Skeletal muscle tissue (tissue), 4 donors: ENCODE results near the gene BOD1L1. TPM values are rescaled to one million over a fixed set of nuclear protein-coding genes. Genes with fewer than 3 reads are reported as not detected.

ENCODE experiments used
- H3K27ac ChIP-seq: one replicate; pipeline ENCODE4 v1.7.0; 2013; ENCODE audit warnings: mild to moderate bottlenecking, low read depth, low read length, inconsistent platforms
- H3K27me3 ChIP-seq, 3 donors: one replicate each; pipeline ENCODE4 v1.7.0; 2013; ENCODE audit warnings: low read length in 3 of 3; ENCODE audit not compliant: control insufficient read depth in 3 of 3, insufficient read depth in 3 of 3
- H3K36me3 ChIP-seq, 3 donors: one replicate each; pipeline ENCODE4 v1.7.0; 2013; ENCODE audit warnings: low read length in 3 of 3; ENCODE audit not compliant: control insufficient read depth in 3 of 3, insufficient read depth in 3 of 3
- H3K4me1 ChIP-seq, 3 donors: one replicate each; pipeline ENCODE4 v1.7.0; 2013; ENCODE audit warnings: low read length in 3 of 3, mild to moderate bottlenecking in 3 of 3; ENCODE audit not compliant: control insufficient read depth in 3 of 3, insufficient read depth in 3 of 3
- H3K4me3 ChIP-seq, 3 donors: one replicate each; pipeline ENCODE4 v1.7.0; 2013; ENCODE audit warnings: low read length in 3 of 3
- H3K9ac ChIP-seq, 3 donors: one replicate each; pipeline ENCODE4 v1.7.0; 2013; ENCODE audit warnings: low read length in 3 of 3, mild to moderate bottlenecking in 3 of 3, moderate library complexity in 2 of 3, low read depth in 1 of 3
- H3K9me3 ChIP-seq, 3 donors: one replicate each; pipeline ENCODE4 v1.7.0; 2013; ENCODE audit warnings: low read length in 3 of 3; ENCODE audit not compliant: control insufficient read depth in 3 of 3
- total RNA-seq: library from RNA; depleted of rRNA; stranded (reverse); fragments of >200 nt; gene quantifications from one replicate; pipeline ENCODE4 v1.2.3, GENCODE V29; 2014
- donor health status: Osteomylitis.

The BOD1L1 gene
- total RNA-seq, 1 donor from 2014 or later = 15.1 TPM

GRCh38 chr4:13599159-13599558 is 28.4 kb downstream of the BOD1L1 start:
- Histone ChIP-seq H3K4me1 (no peaks in the 10 kb centered on the region), H3K4me3 (no peak overlapping the region), H3K9ac (no peak overlapping the region), H3K36me3 (peaks cover 29 to 82% (median 59%) of the 10 kb centered on the region in 3 donors), H3K27me3 (no peaks in the 10 kb centered on the region), H3K27ac (no peak overlapping the region), H3K9me3 (no peaks in the 10 kb centered on the region)

GRCh38 chr4:13597604-13598003 is 29.9 kb downstream of the BOD1L1 start:
- H3K36me3 ChIP-seq = peaks cover 27 to 81% (median 52%) of the 10 kb centered on the region in 3 donors
- H3K4me3 ChIP-seq = no peak overlapping the region
- no peak overlapping the region for H3K27ac ChIP-seq
- no peak overlapping the region for H3K9ac ChIP-seq
- no peaks in the 10 kb centered on the region for H3K9me3 ChIP-seq
- no peaks in the 10 kb centered on the region for H3K4me1 ChIP-seq
- H3K27me3 ChIP-seq = no peaks in the 10 kb centered on the region

DNA sequence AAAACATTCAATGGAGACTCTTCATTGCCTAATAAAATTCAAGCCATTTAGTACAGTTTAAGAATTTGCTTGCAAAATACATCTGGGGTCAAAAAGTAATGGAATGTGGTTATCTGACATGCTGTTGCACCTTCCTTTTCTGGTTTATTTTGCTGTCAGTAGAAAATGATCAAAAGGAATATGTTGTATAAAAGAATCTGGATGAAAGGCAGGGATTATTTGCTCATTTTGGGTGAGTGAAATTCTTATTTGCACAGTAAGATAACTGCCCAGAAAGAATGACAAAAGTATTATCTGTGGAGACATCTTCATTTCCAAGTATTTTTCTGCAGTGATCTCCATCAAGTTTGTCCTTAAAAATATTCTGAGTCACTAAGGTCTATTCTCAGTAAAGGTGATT is 30.4 kb downstream of the BOD1L1 start:
- no peak overlapping the region for H3K9ac ChIP-seq
- H3K4me3 ChIP-seq = no peak overlapping the region
- H3K36me3 ChIP-seq = peaks cover 22 to 81% (median 50%) of the 10 kb centered on the region in 3 donors
- H3K9me3 ChIP-seq = no peaks in the 10 kb centered on the region
- H3K4me1 ChIP-seq = no peaks in the 10 kb centered on the region
- no peaks in the 10 kb centered on the region for H3K27me3 ChIP-seq
- no peak overlapping the region for H3K27ac ChIP-seq

DNA sequence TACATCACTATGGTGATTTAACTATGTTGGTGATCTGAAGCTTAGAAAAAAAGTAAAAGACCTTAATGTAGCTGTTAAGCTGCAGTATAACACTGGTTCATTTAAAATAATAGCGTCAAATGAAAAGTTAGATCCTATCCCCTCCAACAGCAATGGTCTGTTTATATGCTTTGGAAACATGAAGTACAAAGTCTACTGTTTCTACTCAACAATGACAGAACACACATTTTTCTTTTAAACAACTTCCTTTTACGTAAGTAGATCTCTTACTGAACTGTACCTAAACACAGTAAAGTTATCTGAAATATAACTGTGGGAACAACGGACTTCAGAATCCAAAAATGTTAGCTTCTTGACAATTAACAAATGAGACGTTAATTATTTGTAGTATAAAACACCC is 35.3 kb downstream of the BOD1L1 start:
- no peak overlapping the region for H3K27ac ChIP-seq
- H3K9ac ChIP-seq = no peak overlapping the region
- no peaks in the 10 kb centered on the region for H3K27me3 ChIP-seq
- no peaks in the 10 kb centered on the region for H3K4me1 ChIP-seq
- H3K9me3 ChIP-seq = no peaks in the 10 kb centered on the region
- peaks cover 24 to 62% (median 58%) of the 10 kb centered on the region in 3 donors for H3K36me3 ChIP-seq
- no peak overlapping the region for H3K4me3 ChIP-seq

GRCh38 chr4:13590766-13591165 is 36.8 kb downstream of the BOD1L1 start:
- Histone ChIP-seq H3K9me3 (no peaks in the 10 kb centered on the region), H3K27me3 (no peaks in the 10 kb centered on the region), H3K4me3 (no peak overlapping the region), H3K27ac (no peak overlapping the region), H3K4me1 (no peaks in the 10 kb centered on the region), H3K36me3 (peaks cover 23 to 61% (median 61%) of the 10 kb centered on the region in 3 donors), H3K9ac (no peak overlapping the region)

- H3K36me3 ChIP-seq = peaks cover 24 to 60% (median 54%) of the 10 kb centered on the region in 3 donors
- no peaks in the 10 kb centered on the region for H3K27me3 ChIP-seq
- H3K27ac ChIP-seq = no peak overlapping the region
- no peaks in the 10 kb centered on the region for H3K9me3 ChIP-seq
- no peaks in the 10 kb centered on the region for H3K4me1 ChIP-seq
- no peak overlapping the region for H3K4me3 ChIP-seq
- H3K9ac ChIP-seq = no peak overlapping the region
Observed at GRCh38 chr4:13588954-13589353, 38.6 kb downstream of the BOD1L1 start.

- H3K9ac ChIP-seq = no peak overlapping the region
- H3K4me3 ChIP-seq = no peak overlapping the region
- H3K36me3 ChIP-seq = peaks cover 32 to 75% (median 67%) of the 10 kb centered on the region in 3 donors
Observed at GRCh38 chr4:13584481-13584880, 43.0 kb downstream of the BOD1L1 start.

GRCh38 chr4:13580036-13580435 is 47.5 kb downstream of the BOD1L1 start:
- Histone ChIP-seq H3K9me3 (no peaks in the 10 kb centered on the region), H3K9ac (no peak overlapping the region), H3K4me1 (no peaks in the 10 kb centered on the region), H3K27ac (no peak overlapping the region), H3K4me3 (no peak overlapping the region), H3K36me3 (peaks cover 30 to 74% (median 71%) of the 10 kb centered on the region in 3 donors), H3K27me3 (no peaks in the 10 kb centered on the region)

More at GRCh38 chr4:13584481-13584880, 43.0 kb downstream of the BOD1L1 start:
- no peak overlapping the region for H3K27ac ChIP-seq
- H3K9me3 ChIP-seq = no peaks in the 10 kb centered on the region
- H3K27me3 ChIP-seq = no peaks in the 10 kb centered on the region
- H3K4me1 ChIP-seq = no peaks in the 10 kb centered on the region

DNA sequence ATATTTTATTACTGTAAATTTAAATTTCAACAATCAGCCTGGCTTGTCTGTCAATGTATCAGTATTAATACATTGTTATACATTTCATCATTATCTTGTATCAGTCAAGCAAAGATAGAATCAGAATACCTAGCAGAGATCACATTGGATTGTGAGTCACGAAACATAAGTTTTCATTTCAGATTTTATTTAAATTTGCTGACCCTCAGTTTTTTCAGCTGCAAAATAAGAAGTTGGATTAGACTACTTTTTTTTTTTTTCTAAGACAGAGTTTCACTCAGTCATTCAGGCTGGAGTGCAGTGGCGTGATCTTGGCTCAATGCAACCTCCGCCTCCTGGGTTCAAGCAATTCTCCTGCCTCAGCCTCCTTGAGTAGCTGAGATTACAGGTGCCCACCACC is 49.9 kb downstream of the BOD1L1 start:
- Histone ChIP-seq H3K27ac (no peak overlapping the region), H3K4me3 (no peak overlapping the region), H3K9ac (no peak overlapping the region), H3K4me1 (no peaks in the 10 kb centered on the region), H3K9me3 (no peaks in the 10 kb centered on the region), H3K36me3 (peaks cover 30 to 72% (median 70%) of the 10 kb centered on the region in 3 donors), H3K27me3 (no peaks in the 10 kb centered on the region)

- no peak overlapping the region for H3K27ac ChIP-seq
- peaks cover 29 to 63% (median 59%) of the 10 kb centered on the region in 3 donors for H3K36me3 ChIP-seq
Observed at GRCh38 chr4:13570916-13571315, 56.6 kb downstream of the BOD1L1 start.

More at GRCh38 chr4:13570916-13571315, 56.6 kb downstream of the BOD1L1 start:
- Histone ChIP-seq H3K9ac (no peak overlapping the region), H3K4me3 (no peak overlapping the region), H3K4me1 (no peaks in the 10 kb centered on the region), H3K9me3 (no peaks in the 10 kb centered on the region), H3K27me3 (no peaks in the 10 kb centered on the region)
